HG03025 (cell line): ENCODE measurements around the gene CACNA1G.

Experiments
- ATAC-seq: cut with Tn5 transposase; IDR thresholded peaks from one replicate; pipeline ENCODE4 v1.9.1; 2021; ENCODE audit warnings: mild to moderate bottlenecking, moderate library complexity; ENCODE audit not compliant: unreplicated experiment, low FRiP score

CACNA1G gene

DNA sequence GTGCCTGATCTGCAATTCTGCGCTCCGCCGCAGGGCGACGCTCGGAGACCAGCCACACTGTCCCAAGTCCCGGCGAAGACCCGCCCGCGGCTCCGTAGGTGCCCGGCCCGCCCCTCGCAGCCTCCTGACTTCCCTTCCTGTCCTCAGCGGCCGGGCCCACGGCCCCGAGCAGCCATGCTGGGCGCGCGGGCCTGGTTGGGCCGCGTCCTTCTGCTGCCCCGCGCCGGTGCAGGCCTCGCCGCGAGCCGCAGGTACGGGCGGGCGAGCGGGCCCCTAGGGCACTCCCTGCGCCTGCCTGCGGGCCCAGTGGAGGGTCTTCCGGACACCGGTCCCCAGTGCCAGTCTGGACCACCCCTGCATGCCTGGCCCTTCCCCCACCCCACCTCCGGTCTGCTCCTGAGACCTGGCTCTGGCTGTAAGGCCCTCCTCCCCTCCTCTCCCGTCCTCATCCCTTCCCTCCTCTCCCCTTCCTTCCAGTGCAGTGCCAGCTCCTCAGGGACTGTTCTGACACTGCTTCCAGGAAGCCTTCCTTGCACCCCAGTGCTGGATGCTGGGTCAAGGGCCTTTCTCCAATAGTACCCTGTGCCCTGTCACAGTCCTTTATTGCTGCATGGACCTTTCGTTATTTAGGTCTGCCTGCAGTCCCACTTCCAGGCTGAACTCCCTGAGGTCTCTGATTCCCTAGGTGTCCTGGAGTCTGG, 13.3 kb upstream of the CACNA1G start, which contains the start of gene SPATA20:
TSS of gene SPATA20 (plus strand) at position 140 of the 701 bp plus-strand sequence. CDS start at position 175, 35 bp downstream.
- peak; percentile 56 for ATAC-seq

DNA sequence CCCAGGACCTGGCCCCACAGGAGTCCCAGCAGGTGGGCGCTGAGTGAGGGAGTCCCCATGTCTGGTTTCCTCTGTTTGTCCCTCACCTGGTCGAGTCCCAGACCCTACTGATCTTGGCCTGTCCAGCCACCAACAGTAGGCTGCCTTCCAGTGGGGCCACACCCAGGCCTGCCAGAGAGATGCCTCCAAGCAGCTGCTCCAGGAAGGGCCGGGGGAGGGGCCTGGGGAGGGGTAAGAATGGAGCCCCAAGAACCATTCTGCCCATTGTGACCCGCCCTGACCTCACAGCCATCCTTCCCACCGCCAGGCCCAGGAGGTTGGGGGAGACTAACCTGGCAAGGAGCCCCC, 12.8 kb upstream of the CACNA1G start:
- no peak for ATAC-seq

DNA sequence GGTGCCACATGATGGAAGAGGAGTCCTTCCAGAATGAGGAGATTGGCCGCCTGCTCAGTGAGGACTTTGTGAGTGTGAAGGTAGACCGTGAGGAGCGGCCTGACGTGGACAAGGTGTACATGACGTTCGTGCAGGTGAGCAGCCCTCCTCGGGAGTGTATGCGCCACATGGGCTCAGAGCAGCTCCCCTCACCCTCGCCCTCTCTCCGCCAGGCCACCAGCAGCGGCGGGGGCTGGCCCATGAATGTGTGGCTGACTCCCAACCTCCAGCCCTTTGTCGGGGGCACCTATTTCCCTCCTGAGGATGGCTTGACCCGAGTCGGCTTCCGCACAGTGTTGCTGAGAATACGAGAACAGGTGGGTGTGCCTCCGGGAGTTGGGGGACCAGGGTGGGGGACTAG, 11.7 kb upstream of the CACNA1G start:
- ATAC-seq, result no peak

DNA sequence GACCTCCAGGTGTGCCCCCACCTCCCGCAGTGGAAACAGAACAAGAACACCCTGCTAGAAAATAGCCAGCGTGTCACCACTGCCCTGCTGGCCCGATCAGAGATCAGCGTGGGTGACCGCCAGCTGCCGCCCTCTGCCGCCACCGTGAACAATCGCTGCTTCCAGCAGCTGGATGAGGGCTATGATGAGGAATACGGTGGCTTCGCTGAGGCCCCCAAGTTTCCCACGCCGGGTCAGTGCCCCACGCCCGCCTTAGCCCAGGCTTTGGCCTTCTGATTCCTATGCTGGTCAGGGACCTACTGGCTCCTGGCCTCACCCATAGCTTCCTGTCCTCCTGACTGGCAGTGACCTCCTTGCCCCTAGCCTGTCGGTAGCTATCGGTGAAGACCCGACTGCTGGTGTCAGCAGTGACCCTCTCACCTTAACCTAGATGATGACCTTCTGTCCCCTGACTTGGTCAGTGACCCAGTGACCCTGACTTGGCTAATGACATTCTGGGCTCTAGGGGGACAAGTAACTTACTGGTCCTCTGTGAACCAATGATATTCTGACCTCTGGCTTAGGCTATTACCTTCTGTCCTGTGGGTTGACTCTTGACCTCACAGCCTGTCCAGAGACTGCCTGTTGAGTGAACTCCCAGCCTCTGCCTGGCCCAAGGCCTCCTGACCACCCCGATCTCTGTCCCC, 11.1 kb upstream of the CACNA1G start:
- ATAC-seq, result no peak

DNA sequence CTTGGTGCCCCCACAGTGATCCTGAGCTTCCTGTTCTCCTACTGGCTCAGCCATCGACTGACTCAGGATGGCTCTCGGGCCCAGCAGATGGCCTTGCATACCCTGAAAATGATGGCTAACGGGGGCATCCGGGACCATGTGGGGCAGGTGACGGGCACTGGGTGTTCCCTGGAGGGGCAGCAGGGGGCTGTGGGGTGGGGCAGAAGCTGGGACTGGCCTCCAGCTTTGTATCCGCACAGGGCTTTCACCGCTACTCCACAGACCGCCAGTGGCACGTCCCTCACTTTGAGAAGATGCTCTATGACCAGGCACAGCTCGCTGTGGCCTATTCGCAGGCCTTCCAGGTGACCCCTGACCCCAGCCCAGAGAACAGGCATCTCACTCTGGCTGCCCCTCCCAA, 10.5 kb upstream of the CACNA1G start:
- no peak for ATAC-seq

DNA sequence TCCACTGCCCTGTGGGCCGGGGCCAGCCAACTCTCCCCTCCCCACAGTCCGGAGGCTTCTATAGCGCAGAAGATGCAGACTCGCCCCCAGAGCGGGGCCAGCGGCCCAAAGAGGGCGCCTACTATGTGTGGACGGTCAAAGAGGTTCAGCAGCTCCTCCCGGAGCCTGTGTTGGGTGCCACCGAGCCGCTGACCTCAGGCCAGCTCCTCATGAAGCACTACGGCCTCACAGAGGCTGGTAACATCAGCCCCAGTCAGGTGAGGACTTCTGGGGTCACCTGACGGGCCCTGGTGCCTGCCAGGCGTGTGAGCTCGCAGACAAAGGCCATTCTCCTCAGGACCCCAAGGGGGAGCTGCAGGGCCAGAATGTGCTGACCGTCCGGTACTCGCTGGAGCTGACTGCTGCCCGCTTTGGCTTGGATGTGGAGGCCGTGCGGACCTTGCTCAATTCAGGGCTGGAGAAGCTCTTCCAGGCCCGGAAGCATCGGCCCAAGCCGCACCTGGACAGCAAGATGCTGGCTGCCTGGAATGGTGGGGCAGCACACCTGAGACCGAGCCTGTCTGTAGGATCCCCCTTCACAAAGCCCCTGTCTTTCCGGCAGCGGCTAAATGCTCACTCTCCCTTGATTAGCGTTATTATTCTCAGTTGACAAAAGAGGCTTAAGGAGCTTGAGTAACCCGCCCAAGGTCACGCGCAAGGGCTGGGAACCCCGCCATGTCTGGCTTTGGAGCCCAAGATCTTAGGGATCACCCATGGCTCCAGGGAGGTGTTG, 9.7 kb upstream of the CACNA1G start:
- ATAC-seq, result no peak

DNA sequence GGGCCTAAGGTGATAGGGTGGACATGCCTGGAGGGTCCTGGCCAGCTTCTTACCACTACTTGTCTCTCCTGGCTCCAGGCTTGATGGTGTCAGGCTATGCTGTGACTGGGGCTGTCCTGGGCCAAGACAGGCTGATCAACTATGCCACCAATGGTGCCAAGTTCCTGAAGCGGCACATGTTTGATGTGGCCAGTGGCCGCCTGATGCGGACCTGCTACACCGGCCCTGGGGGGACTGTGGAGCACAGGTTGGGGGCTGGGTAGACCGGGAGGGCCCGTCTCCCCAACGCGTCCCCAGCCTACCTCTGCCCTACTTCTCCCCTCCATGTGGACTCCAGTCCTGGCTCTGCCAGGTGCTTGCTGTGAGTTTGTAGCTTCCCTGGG, 9.1 kb upstream of the CACNA1G start:
- no peak for ATAC-seq

DNA sequence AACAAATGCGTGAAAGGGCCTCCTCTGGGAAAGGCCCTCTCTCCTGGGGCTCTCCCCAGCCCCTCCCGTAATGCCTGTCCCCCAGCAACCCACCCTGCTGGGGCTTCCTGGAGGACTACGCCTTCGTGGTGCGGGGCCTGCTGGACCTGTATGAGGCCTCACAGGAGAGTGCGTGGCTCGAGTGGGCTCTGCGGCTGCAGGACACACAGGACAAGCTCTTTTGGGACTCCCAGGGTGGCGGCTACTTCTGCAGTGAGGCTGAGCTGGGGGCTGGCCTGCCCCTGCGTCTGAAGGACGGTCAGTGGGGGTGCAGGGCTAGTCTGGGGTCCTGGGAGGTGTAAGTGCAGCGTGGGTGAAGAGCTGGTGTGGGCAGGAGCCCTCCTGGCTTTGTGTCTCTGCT, 8.6 kb upstream of the CACNA1G start:
- ATAC-seq, result no peak

DNA sequence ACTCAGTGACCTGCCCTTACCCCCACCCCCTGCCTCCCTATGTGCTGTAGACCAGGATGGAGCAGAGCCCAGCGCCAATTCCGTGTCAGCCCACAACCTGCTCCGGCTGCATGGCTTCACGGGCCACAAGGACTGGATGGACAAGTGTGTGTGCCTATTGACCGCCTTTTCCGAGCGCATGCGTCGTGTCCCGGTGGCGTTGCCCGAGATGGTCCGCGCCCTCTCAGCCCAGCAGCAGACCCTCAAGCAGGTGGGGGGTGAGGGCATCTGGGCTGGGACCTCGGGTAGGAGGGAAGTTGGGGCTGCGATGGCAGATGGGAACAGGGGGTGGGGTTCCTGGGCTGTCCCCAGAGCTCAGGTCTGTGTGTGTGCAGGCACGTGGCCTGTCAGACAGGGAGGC, 6.3 kb upstream of the CACNA1G start:
- ATAC-seq, result no peak

DNA sequence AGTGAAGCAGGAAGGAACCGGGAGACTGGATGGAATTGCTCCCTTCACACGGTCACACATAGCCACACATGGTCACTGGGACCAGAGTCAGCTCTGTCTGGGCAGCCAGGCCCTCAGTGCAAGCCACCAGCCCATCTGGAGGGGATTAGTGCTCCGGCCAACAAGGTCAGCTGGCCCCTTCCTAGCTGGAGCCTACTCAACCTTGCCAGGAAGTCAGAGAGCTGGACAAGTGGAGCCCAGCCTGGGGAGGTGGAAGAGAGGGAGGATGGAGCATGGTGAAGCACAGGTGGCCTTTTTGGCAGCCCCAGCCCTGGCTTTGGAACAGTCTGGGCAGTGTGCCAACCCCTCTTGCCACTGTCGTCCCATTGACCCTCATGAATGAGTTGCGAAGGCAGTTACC, 3.7 kb upstream of the CACNA1G start:
- no peak for ATAC-seq

DNA sequence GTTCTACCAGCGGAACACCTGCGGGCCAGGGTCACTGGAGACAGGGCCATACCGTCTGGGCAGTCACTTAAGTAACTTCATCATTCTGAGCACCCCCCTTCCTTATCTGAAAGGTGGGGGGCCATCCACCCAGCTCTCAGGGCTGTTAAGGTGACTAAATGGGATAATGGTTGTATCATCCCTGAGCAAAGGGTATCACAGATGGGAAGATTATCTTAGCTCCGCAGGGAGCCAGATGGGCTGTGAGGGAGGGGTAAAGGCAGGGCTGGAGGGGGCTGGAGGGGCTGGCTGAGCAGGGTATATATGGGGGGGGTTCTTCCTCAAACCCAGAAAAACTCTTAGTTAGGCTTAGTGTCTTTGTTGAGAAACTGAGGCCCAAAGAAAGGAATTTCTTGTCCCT, 2.9 kb upstream of the CACNA1G start:
- no peak for ATAC-seq

DNA sequence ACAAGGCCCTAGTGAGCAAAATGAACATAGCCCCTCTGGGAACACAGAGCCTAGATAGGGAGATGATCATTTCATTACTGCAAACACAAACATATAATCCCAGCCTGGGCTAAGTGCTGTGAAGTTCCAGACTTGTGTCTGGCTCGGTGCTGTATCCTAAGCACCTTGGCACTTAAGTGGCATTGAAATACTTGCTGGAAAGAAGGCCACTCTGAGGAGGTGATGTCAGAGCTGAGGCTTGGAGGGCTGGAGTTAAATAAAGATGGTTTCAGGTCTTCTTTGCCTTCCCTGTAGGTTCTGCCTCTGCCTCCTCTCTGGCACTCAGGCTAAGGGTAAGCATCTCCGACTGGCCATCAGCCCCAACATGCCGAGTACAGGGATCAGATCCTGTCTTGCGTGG, 2.4 kb upstream of the CACNA1G start:
- no peak for ATAC-seq

DNA sequence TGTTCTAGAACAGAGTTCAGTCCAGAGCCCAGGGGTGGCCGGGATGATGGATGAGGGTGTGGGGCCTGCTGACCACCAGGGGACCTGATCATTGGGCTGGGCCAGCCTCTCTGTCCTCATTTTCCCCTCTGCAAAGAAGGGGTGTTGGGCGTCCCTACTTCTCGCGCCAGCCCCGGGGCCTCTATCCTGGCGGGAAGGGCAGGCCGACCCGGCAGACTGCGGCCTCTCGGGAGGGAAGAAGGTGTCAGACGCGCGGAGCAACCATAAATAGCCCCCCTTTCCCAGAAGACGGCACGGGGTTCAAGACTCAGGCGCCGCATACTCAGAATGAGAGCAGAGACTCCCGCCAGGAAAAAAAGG, 2.0 kb upstream of the CACNA1G start:
- ATAC-seq, result no peak

DNA sequence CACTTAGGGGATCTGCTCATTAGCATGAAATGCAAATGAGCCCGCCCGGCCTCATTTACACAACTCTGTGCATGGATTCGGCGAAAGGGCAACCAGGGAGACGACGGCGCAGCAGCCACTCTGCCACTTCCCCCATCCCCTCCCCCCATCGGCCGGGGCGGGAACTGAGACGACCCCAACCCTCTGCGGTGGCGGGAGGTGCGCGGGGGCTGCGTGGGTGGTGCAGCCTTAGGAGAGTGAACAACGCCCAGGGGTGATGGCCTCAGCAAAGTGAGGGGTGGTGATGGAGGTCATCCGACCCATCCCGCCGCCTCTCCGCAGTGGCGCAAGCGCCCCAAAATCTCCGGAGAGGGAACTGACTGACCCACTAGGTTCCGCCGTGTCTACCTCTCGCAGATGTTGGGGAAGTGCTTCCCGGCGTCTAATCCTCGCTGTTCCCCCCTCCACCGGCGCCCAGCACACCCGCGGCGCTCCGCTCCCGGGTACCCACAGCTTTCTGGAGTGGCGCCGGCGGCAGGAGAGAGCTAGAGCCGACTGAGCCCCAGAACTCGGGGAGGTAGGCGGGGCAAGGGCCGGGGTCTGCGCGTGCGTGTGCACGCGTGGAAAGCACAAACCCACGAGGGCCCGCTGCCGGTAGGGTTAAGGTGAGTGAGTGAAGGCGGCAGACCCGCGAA, 1.4 kb upstream of the CACNA1G start:
- ATAC-seq, result no peak

DNA sequence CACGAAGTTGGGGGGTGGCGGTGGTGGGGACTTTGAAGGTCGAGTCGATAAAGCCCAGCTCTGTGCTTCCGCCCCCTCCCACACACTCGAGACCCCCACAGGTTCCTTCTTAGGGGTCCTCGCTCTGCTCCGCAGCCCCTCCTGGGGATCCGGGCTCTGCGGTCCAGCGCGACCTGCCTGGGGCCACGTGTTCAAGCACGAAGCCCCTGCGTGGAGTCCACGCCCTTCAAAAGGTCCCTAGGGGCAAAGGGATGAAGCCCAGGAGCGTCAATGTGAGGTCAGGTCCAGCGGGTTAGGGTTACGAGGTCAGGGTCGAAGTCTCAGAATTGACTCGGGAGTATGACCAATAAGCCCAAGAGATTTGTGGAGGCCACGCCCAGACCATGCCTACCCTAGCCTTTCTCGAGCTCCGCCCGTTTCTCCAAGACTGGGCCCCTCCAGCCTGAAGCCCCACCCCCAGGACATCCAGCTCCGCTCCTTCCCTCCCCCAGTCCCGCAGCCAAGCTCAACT, 786 bp upstream of the CACNA1G start:
- no peak for ATAC-seq

DNA sequence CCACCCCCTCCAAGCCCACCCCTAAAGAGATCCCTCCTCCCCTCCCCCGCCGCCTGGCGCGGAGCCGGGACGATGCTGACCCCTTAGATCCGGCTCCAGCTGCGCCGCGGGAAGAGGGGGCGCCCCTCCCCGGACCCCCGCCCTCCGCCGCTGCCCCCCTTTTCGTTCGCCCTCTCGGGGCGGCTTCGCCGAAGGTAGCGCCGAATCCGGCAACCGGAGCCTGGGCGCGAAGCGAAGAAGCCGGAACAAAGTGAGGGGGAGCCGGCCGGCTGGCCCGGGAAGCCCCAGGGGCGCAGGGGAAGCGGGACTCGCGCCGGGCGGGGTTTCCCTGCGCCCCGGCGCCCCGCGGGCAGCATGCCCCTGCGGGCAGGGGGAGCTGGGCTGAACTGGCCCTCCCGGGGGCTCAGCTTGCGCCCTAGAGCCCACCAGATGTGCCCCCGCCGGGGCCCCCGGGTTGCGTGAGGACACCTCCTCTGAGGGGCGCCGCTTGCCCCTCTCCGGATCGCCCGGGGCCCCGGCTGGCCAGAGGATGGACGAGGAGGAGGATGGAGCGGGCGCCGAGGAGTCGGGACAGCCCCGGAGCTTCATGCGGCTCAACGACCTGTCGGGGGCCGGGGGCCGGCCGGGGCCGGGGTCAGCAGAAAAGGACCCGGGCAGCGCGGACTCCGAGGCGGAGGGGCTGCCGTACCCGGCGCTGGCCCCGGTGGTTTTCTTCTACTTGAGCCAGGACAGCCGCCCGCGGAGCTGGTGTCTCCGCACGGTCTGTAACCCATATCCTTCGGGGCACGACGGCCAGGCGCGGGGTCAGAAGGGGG, 623 bp downstream of the CACNA1G start:
- no peak for ATAC-seq

DNA sequence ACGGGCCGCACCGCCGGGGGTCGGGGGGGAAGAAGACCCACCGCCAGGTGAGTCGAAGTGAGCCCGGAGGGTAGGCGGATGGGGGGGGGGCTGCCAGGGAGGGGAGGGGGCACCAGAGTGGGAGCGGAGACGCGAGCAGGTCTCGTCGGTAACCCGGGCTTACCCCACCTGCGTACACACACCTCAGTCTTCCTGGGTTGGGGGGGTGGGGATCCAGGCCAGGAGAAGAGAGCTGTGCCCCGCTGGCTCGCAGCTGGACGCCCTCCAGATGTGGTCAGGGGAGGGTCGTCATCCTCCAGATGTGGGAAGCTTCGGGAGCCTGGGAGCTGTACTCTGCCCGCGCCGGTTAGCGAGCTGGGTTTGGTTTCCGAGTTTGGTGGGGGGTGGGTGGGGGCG, 1.2 kb downstream of the CACNA1G start:
- no peak for ATAC-seq

DNA sequence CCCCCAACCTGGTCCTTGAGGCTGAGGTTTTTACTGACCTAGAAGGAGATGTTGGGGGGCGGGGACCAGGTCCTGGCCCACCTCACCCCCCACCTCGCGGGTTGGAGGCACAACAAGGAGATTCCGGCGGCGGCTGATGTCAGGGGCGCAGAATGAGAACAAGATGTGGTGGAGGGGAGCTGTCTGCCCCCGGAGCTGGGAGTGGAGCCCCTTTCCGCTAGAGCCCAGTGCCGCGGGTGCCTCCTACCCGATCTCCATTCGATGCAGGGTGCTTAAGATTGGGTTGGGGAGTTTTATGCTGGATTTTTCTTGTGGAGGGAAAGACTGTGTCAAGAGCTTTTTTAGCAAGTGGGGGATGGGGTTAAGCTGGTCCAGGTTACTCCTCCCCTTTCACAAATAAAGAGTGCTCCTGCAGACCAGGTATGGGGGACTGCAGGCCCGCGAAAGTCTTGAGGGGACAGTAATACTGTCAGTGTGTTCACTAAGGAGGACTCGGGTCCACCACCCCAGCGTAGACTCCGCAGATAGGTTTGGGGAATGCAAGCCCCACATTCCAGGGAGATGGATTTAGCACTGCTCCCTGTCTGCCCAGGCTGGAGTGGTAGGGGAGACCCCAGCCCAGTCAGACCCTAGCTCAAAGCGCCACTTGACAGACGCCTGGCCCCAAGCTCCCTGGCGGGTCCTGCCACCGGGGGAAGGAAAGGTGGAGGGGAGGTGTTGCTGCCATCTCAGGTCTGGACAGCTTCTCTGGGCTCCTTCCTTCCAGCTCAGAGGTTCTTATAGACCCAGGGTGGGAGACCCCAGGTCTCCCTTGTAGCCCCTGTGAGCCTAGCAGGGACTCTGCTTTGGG, 2.0 kb downstream of the CACNA1G start:
- ATAC-seq, result no peak

DNA sequence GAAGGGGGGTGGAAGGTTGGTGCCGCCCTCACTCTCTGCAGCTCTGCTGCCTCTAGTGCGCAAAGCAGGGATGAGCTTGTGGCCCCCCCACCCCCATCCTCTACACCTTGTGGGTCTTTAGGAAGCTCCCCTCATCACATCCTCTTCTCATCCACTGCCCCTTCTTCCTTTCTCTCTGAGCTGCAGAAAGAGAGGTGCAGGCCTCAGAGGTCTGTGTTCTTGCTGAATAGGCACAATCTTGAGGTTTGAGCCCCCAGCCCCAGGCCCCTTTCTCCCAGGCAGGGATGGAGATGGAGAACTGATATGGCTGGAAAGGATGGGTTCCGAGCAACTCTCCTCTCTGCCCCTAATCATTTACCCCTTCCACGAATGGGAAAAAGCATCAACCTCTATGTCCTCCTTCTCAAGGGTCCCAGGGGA, 2.6 kb downstream of the CACNA1G start:
- ATAC-seq, result no peak
